NCI-H1092 treated with DMSO at 0.1 percent for 48 hours (cell line): ENCODE results near the gene RPS15.
"Not testable (repeated sequence)": the region's sequence is repeated elsewhere in the genome, so short reads cannot be mapped to it uniquely, and the experiment has no call there.

Experiments used
- DNase-seq: peaks from one replicate; lab custom pipeline; 2025; lab: John Stamatoyannopoulos, UW

RPS15 gene

GRCh38 chr19:1435378-1435989 is 2.7 kb upstream of the RPS15 start:
- no peak for DNase-seq

- no peak for DNase-seq
Measured at GRCh38 chr19:1437609-1438008, 587 bp upstream of the RPS15 start.

GRCh38 chr19:1438933-1439354 is 748 bp downstream of the RPS15 start:
- DNase-seq: no peak

- not testable (repeated sequence) for DNase-seq
Measured at GRCh38 chr19:1439525-1440417, 1.6 kb downstream of the RPS15 start.

- DNase-seq: no peak
Measured at GRCh38 chr19:1440418-1440801, 2.2 kb downstream of the RPS15 start.

- no peak for DNase-seq
Measured at GRCh38 chr19:1441022-1441426, 2.8 kb downstream of the RPS15 start.

GRCh38 chr19:1441677-1442438 is 3.7 kb downstream of the RPS15 start:
- no peak for DNase-seq

- DNase-seq: peak; percentile 41
Measured at GRCh38 chr19:1445185-1445931, 7.2 kb downstream of the RPS15 start.

GRCh38 chr19:1445932-1446712 is 7.9 kb downstream of the RPS15 start:
- DNase-seq: peak; percentile 30

GRCh38 chr19:1446713-1447481 is 8.7 kb downstream of the RPS15 start:
- DNase-seq: no peak

GRCh38 chr19:1447504-1447903 is 9.3 kb downstream of the RPS15 start:
- no peak for DNase-seq

GRCh38 chr19:1447944-1448343 is 9.7 kb downstream of the RPS15 start:
- no peak for DNase-seq

- DNase-seq: peak; percentile 84
Measured at GRCh38 chr19:1449467-1450442, 11.6 kb downstream of the RPS15 start, which contains the start of gene APC2. TSS of gene APC2 (plus strand) at chr19:1450121. CDS start at chr19:1453002, 2,881 bp downstream.

GRCh38 chr19:1450735-1451731 is 12.8 kb downstream of the RPS15 start:
- no peak for DNase-seq

- no peak for DNase-seq
Measured at GRCh38 chr19:1451916-1452801, 14.0 kb downstream of the RPS15 start.

- DNase-seq: no peak
Measured at GRCh38 chr19:1452802-1453524, 14.8 kb downstream of the RPS15 start.
